Pancreas (tissue), 10 donors: ENCODE data around the gene SYNE3. TPM values are rescaled to one million over a fixed set of nuclear protein-coding genes. Genes with fewer than 3 reads are reported as not detected.

Experiments
- ATAC-seq, 4 donors: fragments of 200-7000 bp; cut with Tn5 transposase; one replicate each; pipeline versions ENCODE4 v1.8.0 to v1.9.1; 2020; ENCODE audit warnings: mild to moderate bottlenecking in 4 of 4, moderate library complexity in 4 of 4
- DNase-seq, 6 donors: peaks; one replicate each; pipeline ENCODE4 v3.0.0-alpha.2; 2020
- FAIRE-seq: peaks from 2 replicates; lab custom pipeline; 2012; peaks lifted over from hg19 to GRCh38; lab: Jason Lieb, UNC
- H3K27ac ChIP-seq, 4 donors: fragments of 200-600 bp; sonication (generic); 1 replicate in 3 of 4; 2 replicates in 1 of 4; pipeline versions ENCODE4 v1.5.0 to v1.8.0; 2020
- H3K27me3 ChIP-seq, 4 donors: fragments of 200-600 bp; one replicate each; pipeline ENCODE4 v1.8.0; 2021
- H3K36me3 ChIP-seq, 3 donors: fragments of 200-600 bp; sonication (generic) in 1 of 3; one replicate each; pipeline versions ENCODE4 v1.5.0 to v1.8.0; 2020 to 2021
- H3K4me1 ChIP-seq, 3 donors: fragments of 200-600 bp; one replicate each; pipeline ENCODE4 v1.8.0; 2021
- H3K4me3 ChIP-seq, 4 donors: fragments of 200-600 bp; sonication (generic) in 2 of 4; one replicate each; pipeline versions ENCODE4 v1.5.0 to v1.8.0; 2020 to 2021
- H3K9me3 ChIP-seq, 4 donors: fragments of 200-600 bp; one replicate each; pipeline ENCODE4 v1.8.0; 2021
- WGBS, 2 donors: extraction: QIAGEN DNeasy Blood & Tissue Kit; methylation state at CpG; one replicate each; pipeline ENCODE4 v1.1.7; 2013; 5-methylcytosine and 5-hydroxymethylcytosine counted together
- intact Hi-C, 3 donors: fragments of 100-400 bp; cut with DNase I; formaldehyde crosslinking; loops; one replicate each; pipeline versions ENCODE4 v1.11.1 to v1.14.2; 2022
- polyA plus RNA-seq, 2 donors: library from polyadenylated mRNA; stranded (reverse); fragments of 200-250 nt; gene quantifications; one replicate each; pipeline ENCODE4 v1.2.3, GENCODE V29; 2013
- total RNA-seq, 6 donors: library from RNA; stranded (reverse); fragmentation: NEBNext Ultra II Directional in 4 of 6; extraction: Animal tissue kit (Norgen Biotek cat#: 25700) in 4 of 6; gene quantifications; one replicate each; pipeline versions ENCODE4 v1.2.1 to v1.2.4, GENCODE V29; 2021 to 2023
- TF ChIP-seq, protein P1 (sequence below), 4 donors: fragments of 200-600 bp; sonication (generic) in 3 of 4; IDR thresholded peaks; one replicate each; pipeline versions ENCODE4 v1.5.0 to v1.8.0; 2021; ENCODE audit warnings: antibody characterized with exemption in 4 of 4
- donor health status: healthy with polysubstance abuse.
- donor health status: DM: no; HTN: no; CAD: no; lungs with moderate emphysema.
- donor health status: DM: no; HTN: no; CAD: no.
- donor health status: control.
- donor health status: control.
- donor health status: Bipolar disorder and iron deficiency.
- donor health status: DM: yes; HTN: yes; CAD: no.
- donor health status: DM: no; HTN: no; CAD: no.
- donor health status: DM: no; HTN: no; CAD: no.
- donor health status: DM: yes; HTN: yes; CAD: no.

Gene SYNE3
- total and polyA plus RNA-seq, 8 donors = 0.54 to 4.5 (median 2.0) TPM

- Histone ChIP-seq H3K36me3 (no peaks in the 10 kb centered on the region), H3K4me3 (peak within 1 kb of the TSS; percentile 84 to 95 (median 88)), H3K4me1 (peaks cover 21 to 53% (median 44%) of the 10 kb centered on the region in 3 donors), H3K27me3 (no peaks in the 10 kb centered on the region), H3K27ac (peak within 1 kb of the TSS; percentile 70 to 89 (median 80)), H3K9me3 (no peaks in the 10 kb centered on the region)
- intact Hi-C loops = no loop called here
- 0 to 1% methylated on average over 70 to 97 of the region's 97 CpGs for WGBS, 2 donors
- TF ChIP-seq, protein P1, sequence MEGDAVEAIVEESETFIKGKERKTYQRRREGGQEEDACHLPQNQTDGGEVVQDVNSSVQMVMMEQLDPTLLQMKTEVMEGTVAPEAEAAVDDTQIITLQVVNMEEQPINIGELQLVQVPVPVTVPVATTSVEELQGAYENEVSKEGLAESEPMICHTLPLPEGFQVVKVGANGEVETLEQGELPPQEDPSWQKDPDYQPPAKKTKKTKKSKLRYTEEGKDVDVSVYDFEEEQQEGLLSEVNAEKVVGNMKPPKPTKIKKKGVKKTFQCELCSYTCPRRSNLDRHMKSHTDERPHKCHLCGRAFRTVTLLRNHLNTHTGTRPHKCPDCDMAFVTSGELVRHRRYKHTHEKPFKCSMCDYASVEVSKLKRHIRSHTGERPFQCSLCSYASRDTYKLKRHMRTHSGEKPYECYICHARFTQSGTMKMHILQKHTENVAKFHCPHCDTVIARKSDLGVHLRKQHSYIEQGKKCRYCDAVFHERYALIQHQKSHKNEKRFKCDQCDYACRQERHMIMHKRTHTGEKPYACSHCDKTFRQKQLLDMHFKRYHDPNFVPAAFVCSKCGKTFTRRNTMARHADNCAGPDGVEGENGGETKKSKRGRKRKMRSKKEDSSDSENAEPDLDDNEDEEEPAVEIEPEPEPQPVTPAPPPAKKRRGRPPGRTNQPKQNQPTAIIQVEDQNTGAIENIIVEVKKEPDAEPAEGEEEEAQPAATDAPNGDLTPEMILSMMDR (IDR thresholded peaks at IDR 0.05) = no peak
- ATAC-seq (peak; percentile 92 to 96 (median 94)), DNase-seq (peak; percentile 93 to 99 (median 99)), FAIRE-seq (peak; percentile 98)
Observed at GRCh38 chr14:95534299-95535225, 18.1 kb upstream of the SYNE3 start, which contains the start of gene GLRX5. Gene GLRX5 (plus strand): TSS chr14:95535050. CDS start chr14:95535090, 40 bp downstream.

GRCh38 chr14:95533822-95534221, 17.4 kb upstream of the SYNE3 start:
- Histone ChIP-seq H3K4me1 (peaks cover 21 to 53% (median 43%) of the 10 kb centered on the region in 3 donors), H3K27ac (peak overlapping the region; percentile 70 to 89 (median 80)), H3K36me3 (no peaks in the 10 kb centered on the region), H3K27me3 (no peaks in the 10 kb centered on the region), H3K9me3 (no peaks in the 10 kb centered on the region), H3K4me3 (peak overlapping the region; percentile 84 to 95 (median 88))
- 1% methylated on average over 18 of the region's 18 CpGs for WGBS, 2 donors
- TF ChIP-seq, protein P1 (IDR thresholded peaks at IDR 0.05) = no peak
- ATAC-seq (no peak), DNase-seq (peak in 1 of 6 donors; percentile 30), FAIRE-seq (no peak)
- intact Hi-C loops = no loop called here

DNA sequence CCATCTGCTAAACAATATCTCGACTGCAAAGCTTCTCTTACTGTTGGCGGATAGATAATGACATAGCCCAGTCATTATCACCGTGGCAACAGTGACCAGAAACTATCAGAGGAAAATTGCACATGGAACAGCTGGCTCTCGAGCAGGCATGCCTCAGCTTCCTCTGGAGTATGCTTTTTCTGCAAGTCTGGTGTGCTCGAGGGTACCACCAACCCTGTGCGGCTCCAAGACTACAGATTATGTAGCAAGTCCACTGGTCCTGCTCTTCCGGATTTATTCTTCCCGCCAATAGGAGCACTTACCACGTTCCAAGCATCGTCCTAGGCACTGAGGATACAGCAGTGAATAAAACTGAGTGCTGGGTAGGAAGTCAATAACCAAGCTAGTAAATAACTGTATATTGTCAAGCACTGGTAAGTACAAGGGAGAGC, 17.0 kb upstream of the SYNE3 start:
- Histone ChIP-seq H3K36me3 (no peaks in the 10 kb centered on the region), H3K27ac (peak overlapping the region in 2 of 4 donors; percentile 70 to 81), H3K27me3 (no peaks in the 10 kb centered on the region), H3K9me3 (no peaks in the 10 kb centered on the region), H3K4me1 (peaks cover 21 to 51% (median 39%) of the 10 kb centered on the region in 3 donors), H3K4me3 (peak overlapping the region; percentile 84 to 95 (median 88))
- ATAC-seq (no peak), DNase-seq (no peak), FAIRE-seq (no peak)
- 3 to 4% methylated on average over 10 of the region's 10 CpGs for WGBS, 2 donors
- TF ChIP-seq, protein P1 (IDR thresholded peaks at IDR 0.05) = no peak
- intact Hi-C loops = no loop called here

- TF ChIP-seq, protein P1 (IDR thresholded peaks at IDR 0.05) = no peak
- Histone ChIP-seq H3K4me3 (no peak overlapping the region), H3K4me1 (peaks cover 10 to 37% (median 24%) of the 10 kb centered on the region in 3 donors), H3K27ac (no peak overlapping the region), H3K9me3 (no peaks in the 10 kb centered on the region), H3K27me3 (no peaks in the 10 kb centered on the region), H3K36me3 (no peaks in the 10 kb centered on the region)
- ATAC-seq (no peak), FAIRE-seq (no peak), DNase-seq (no peak)
- intact Hi-C loops = no loop called here
- 31 to 51% methylated on average over 3 of the region's 3 CpGs for WGBS, 2 donors
Observed at GRCh38 chr14:95531969-95532368, 15.5 kb upstream of the SYNE3 start.
